ENCODE data around the gene TP53BP1. TPM values are rescaled to one million over a fixed set of nuclear protein-coding genes. Genes with fewer than 3 reads are reported as not detected.

The TP53BP1 gene
- total and polyA plus RNA-seq, 2 experiments from 2014 or later = 16.6 to 46.8 TPM

DNA sequence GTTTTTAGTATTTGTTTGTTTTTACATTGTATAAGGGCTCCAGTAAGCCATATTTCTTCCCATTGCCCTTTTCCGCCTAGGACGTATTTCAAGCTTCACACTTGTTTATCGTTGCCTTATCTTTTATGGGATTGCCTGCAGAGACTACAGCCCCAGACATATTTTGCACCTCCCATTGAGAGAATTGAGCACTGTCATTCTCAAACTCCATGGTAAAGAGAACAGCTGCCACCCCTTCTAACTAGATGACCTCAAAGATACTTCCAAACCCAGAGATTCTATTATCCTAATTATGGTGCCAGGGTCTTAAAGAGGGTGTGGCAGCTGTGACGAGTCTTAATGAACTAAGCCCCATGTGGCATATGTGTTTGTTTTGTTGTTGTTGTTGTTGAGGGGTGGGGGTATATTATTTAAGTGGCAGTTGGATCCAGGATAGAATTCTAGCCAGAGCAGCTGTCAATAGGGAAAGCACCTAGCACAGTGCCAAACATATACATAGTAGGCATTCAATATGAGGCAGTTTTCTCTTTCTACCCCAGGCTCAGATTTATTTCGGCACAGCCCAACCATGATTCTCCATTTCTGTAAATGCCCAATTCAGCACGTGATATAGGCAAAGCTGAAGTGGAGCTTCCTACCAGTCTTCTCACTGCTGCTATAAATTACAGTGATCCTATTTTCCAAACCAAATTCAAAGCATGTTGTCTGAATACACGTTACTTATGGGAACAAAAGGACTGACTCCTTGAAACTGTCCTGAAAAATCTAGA, 932 bp upstream of the TP53BP1 start:
- peak overlapping the region; percentile 76 for H3K4me2 ChIP-seq
- H3K9me3 ChIP-seq (ENCODE audit: low read depth) = no peaks in the 10 kb centered on the region
- peak overlapping the region; percentile 81 for H3K27ac ChIP-seq
- H2AFZ ChIP-seq = peak overlapping the region; percentile 83
- WGBS (ENCODE audit: low lambda C conversion rate, missing lambda C conversion rate) = 55% methylated on average over 7 of the region's 7 CpGs
- peaks cover 22% of the 10 kb centered on the region for H3K79me2 ChIP-seq
- H4K20me1 ChIP-seq (ENCODE audit: insufficient read depth, poor library complexity, severe bottlenecking) = no peaks in the 10 kb centered on the region
- no peaks in the 10 kb centered on the region for H3K36me3 ChIP-seq (replicated peaks; ENCODE audit: insufficient read depth, low read depth)
- H3K9me2 ChIP-seq (replicated peaks; ENCODE audit: insufficient read depth) = no peaks in the 10 kb centered on the region
- peak overlapping the region; percentile 25 for H3K4me3 ChIP-seq
- no peak for DNase-seq (ENCODE audit: low spot score)
- no peak for TF ChIP-seq EZH2 (IDR thresholded peaks at IDR 0.05; ENCODE audit: borderline replicate concordance)
- TF ChIP-seq, protein P1, sequence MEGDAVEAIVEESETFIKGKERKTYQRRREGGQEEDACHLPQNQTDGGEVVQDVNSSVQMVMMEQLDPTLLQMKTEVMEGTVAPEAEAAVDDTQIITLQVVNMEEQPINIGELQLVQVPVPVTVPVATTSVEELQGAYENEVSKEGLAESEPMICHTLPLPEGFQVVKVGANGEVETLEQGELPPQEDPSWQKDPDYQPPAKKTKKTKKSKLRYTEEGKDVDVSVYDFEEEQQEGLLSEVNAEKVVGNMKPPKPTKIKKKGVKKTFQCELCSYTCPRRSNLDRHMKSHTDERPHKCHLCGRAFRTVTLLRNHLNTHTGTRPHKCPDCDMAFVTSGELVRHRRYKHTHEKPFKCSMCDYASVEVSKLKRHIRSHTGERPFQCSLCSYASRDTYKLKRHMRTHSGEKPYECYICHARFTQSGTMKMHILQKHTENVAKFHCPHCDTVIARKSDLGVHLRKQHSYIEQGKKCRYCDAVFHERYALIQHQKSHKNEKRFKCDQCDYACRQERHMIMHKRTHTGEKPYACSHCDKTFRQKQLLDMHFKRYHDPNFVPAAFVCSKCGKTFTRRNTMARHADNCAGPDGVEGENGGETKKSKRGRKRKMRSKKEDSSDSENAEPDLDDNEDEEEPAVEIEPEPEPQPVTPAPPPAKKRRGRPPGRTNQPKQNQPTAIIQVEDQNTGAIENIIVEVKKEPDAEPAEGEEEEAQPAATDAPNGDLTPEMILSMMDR (IDR thresholded peaks at IDR 0.05; ENCODE audit: poor library complexity) = no peak
- no peak for TF ChIP-seq EZH2phosphoT487 (IDR thresholded peaks at IDR 0.05; ENCODE audit: low read depth, severe bottlenecking, unreplicated experiment)
- peaks cover 11% of the 10 kb centered on the region for H3K4me1 ChIP-seq (ENCODE audit: insufficient read depth)
- H3K27me3 ChIP-seq = no peaks in the 10 kb centered on the region

DNA sequence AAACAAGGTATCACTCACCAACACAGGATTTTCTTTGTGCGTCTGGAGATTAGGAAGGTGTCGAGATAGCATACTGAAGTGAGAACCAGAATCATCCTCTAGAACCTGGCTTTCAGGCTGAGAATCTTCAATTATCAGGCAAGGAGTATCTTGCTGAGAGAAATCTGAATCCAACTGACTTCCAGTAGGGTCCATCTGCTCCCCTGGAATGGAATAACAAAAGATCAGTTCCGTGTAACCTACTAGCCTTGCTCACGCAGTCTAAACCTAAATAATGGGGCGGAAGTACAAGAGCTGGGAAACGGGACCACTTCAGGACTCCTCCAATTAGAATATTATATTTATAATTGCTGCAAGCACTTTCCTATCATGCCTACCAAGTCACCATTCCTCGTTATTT, 690 bp downstream of the TP53BP1 start:
- no peaks in the 10 kb centered on the region for H3K9me2 ChIP-seq (replicated peaks; ENCODE audit: insufficient read depth)
- H3K79me2 ChIP-seq = peaks cover 26% of the 10 kb centered on the region
- H3K4me1 ChIP-seq (ENCODE audit: insufficient read depth) = peaks cover 11% of the 10 kb centered on the region
- WGBS (ENCODE audit: low lambda C conversion rate, missing lambda C conversion rate) = 9% methylated on average over 7 of the region's 7 CpGs
- H3K9me3 ChIP-seq (ENCODE audit: low read depth) = no peaks in the 10 kb centered on the region
- peak overlapping the region; percentile 92 for H3K27ac ChIP-seq
- no peaks in the 10 kb centered on the region for H3K36me3 ChIP-seq (replicated peaks; ENCODE audit: insufficient read depth, low read depth)
- peak overlapping the region; percentile 76 for H3K4me2 ChIP-seq
- H2AFZ ChIP-seq = peak overlapping the region; percentile 67
- no peak for DNase-seq (ENCODE audit: low spot score)
- no peaks in the 10 kb centered on the region for H4K20me1 ChIP-seq (ENCODE audit: insufficient read depth, poor library complexity, severe bottlenecking)
- TF ChIP-seq EZH2 (IDR thresholded peaks at IDR 0.05; ENCODE audit: borderline replicate concordance) = no peak
- H3K27me3 ChIP-seq = no peaks in the 10 kb centered on the region
- H3K4me3 ChIP-seq = peak overlapping the region; percentile 69

DNA sequence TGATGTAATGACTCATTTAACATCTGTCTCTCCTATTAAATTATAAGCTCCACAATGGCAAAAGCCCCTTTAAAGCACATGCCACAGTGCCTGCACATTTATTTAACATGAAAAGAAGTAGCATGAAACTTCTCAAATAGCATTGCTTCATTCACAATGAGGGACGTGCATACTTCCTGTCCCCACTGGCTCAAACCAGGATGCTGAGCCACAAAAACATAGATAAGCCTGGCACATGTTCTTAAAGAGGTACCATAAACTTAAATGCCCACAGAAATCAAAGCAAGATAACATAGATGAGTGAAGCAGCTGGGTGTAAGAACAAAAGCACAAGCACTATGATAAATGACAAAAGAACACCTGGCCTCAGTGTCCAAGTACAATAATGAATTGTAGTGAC, 3.8 kb downstream of the TP53BP1 start:
- peaks cover 26% of the 10 kb centered on the region for H3K79me2 ChIP-seq
- H3K4me2 ChIP-seq = no peak overlapping the region
- 62% methylated on average over 1 of the region's 1 CpG for WGBS (ENCODE audit: low lambda C conversion rate, missing lambda C conversion rate)
- H3K9me3 ChIP-seq (ENCODE audit: low read depth) = no peaks in the 10 kb centered on the region
- no peaks in the 10 kb centered on the region for H4K20me1 ChIP-seq (ENCODE audit: insufficient read depth, poor library complexity, severe bottlenecking)
- peaks cover 11% of the 10 kb centered on the region for H3K4me1 ChIP-seq (ENCODE audit: insufficient read depth)
- H3K27ac ChIP-seq = no peak overlapping the region
- H3K9me2 ChIP-seq (replicated peaks; ENCODE audit: insufficient read depth) = no peaks in the 10 kb centered on the region
- TF ChIP-seq EZH2 (IDR thresholded peaks at IDR 0.05; ENCODE audit: borderline replicate concordance) (no peak), EZH2phosphoT487 (IDR thresholded peaks at IDR 0.05; ENCODE audit: low read depth, severe bottlenecking, unreplicated experiment) (no peak)
- TF ChIP-seq, protein P1 (IDR thresholded peaks at IDR 0.05; ENCODE audit: poor library complexity) = no peak
- no peaks in the 10 kb centered on the region for H3K36me3 ChIP-seq (replicated peaks; ENCODE audit: insufficient read depth, low read depth)
- no peak for DNase-seq (ENCODE audit: low spot score)
- H3K27me3 ChIP-seq = no peaks in the 10 kb centered on the region
- H3K4me3 ChIP-seq = no peak overlapping the region
- no peak overlapping the region for H2AFZ ChIP-seq

DNA sequence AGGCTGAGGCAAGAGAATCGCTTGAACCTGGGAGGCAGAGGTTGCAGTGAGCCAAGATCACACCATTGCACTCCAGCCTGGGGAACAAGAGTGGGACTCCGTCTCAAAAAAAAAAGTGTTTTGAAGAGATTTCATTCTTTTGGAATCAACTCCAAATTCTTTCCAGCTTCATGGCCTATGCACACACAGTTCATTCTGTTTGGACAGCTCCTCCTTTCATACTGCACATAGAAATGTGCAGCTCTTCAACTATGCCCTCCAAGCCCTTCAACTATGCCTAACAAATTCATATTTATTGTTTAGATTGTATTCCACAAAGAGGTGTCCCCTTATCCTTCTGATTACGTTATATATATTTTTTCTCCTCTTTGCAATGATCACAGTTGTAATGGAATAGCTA, 4.2 kb downstream of the TP53BP1 start:
- no peaks in the 10 kb centered on the region for H3K9me3 ChIP-seq (ENCODE audit: low read depth)
- WGBS (ENCODE audit: low lambda C conversion rate, missing lambda C conversion rate) = 100% methylated on average over 3 of the region's 3 CpGs
- H3K4me3 ChIP-seq = no peak overlapping the region
- no peak overlapping the region for H3K4me2 ChIP-seq
- TF ChIP-seq EZH2phosphoT487 (IDR thresholded peaks at IDR 0.05; ENCODE audit: low read depth, severe bottlenecking, unreplicated experiment) = no peak
- TF ChIP-seq, protein P1 (IDR thresholded peaks at IDR 0.05; ENCODE audit: poor library complexity) = no peak
- TF ChIP-seq EZH2 (IDR thresholded peaks at IDR 0.05; ENCODE audit: borderline replicate concordance) = no peak
- H2AFZ ChIP-seq = no peak overlapping the region
- H3K4me1 ChIP-seq (ENCODE audit: insufficient read depth) = peaks cover 9% of the 10 kb centered on the region
- H3K79me2 ChIP-seq = peaks cover 26% of the 10 kb centered on the region
- DNase-seq (ENCODE audit: low spot score) = no peak
- no peaks in the 10 kb centered on the region for H4K20me1 ChIP-seq (ENCODE audit: insufficient read depth, poor library complexity, severe bottlenecking)
- H3K27ac ChIP-seq = no peak overlapping the region
- H3K27me3 ChIP-seq = no peaks in the 10 kb centered on the region
- H3K9me2 ChIP-seq (replicated peaks; ENCODE audit: insufficient read depth) = no peaks in the 10 kb centered on the region
- H3K36me3 ChIP-seq (replicated peaks; ENCODE audit: insufficient read depth, low read depth) = no peaks in the 10 kb centered on the region
